GM19395 (cell line): ENCODE results near the gene S100A3.
"Not testable (repeated sequence)": the region's sequence is repeated elsewhere in the genome, so short reads cannot be mapped to it uniquely, and the experiment has no call there.

ENCODE experiments used
- ATAC-seq: cut with Tn5 transposase; IDR thresholded peaks from one replicate; pipeline ENCODE4 v1.9.1; 2021; ENCODE audit warnings: mild to moderate bottlenecking, moderate library complexity; ENCODE audit not compliant: unreplicated experiment

The S100A3 gene, protein sequence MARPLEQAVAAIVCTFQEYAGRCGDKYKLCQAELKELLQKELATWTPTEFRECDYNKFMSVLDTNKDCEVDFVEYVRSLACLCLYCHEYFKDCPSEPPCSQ

GRCh38 chr1:153548722-153549688 lies at the start of gene S100A3:
S100A3 (minus strand) TSS chr1:153549258; CDS start chr1:153548485, 773 bp downstream.
- ATAC-seq, result no peak

GRCh38 chr1:153598309-153599172 lies 49.5 kb upstream of the S100A3 start:
- ATAC-seq, result peak; percentile 97

- no peak for ATAC-seq
Measured at GRCh38 chr1:153597206-153597605, 48.1 kb upstream of the S100A3 start.

- no peak for ATAC-seq
Measured at GRCh38 chr1:153592748-153593147, 43.7 kb upstream of the S100A3 start.

DNA sequence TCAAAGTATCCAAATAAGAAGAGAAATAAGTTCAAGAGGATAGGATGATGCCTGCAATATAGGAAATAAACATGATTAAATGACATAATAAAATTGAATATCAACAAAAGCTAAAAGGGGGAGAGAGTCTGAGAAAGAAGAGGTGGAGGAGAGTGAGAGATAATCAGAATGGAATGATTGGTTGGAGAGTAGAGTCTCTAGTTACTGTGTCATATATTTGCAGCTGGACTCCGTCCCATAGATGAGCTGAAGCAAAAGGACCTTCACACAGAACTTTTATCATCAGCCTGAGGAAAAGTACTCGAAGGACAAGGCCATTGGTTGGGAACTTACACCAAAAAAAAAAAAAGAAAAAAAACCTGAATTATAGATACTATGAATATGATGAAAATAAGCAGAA lies 39.4 kb upstream of the S100A3 start:
- no peak for ATAC-seq

DNA sequence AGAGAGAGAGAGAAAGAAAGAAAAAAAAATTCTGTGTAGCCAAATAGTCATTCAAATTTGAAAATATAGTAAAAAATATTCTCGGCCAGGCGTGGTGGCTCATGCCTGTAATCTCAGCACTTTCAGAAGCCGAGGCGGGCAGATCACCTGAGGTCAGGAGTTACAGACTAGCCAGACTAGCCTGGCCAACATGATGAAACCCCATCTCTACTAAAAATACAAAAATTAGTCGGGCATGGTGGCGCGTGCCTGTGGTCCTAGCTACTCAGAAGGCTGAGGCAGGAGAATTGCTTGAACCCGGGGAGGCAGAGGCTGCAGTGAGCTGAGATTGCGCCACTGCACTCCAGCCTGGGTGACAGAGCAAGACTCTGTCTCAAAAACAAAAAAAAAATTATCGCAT lies 39.0 kb upstream of the S100A3 start:
- not testable (repeated sequence) for ATAC-seq

- ATAC-seq, result no peak
Measured at GRCh38 chr1:153587314-153587713, 38.3 kb upstream of the S100A3 start.

DNA sequence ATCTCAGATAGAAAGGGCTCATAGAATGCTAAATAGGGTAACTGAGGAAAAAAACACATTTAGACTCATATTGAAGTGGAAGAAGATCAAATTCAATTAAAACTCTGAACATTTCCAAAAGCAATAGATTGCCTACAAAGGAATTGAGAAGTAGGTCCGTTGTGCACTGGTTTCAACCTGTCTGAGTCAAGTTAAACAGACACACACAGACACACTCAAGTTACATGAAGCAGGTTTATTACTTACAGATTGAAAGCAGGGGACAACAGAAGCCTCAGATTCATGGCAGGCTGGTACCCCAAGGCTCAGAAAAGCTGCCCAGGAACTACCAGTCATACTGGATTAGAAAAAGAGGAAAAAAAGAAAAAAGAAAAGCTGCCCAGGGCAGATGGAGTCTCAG lies 37.3 kb upstream of the S100A3 start:
- ATAC-seq, result no peak

GRCh38 chr1:153585006-153585405 lies 35.9 kb upstream of the S100A3 start:
- no peak for ATAC-seq

GRCh38 chr1:153583976-153584375 lies 34.9 kb upstream of the S100A3 start:
- ATAC-seq, result no peak

GRCh38 chr1:153583514-153583913 lies 34.5 kb upstream of the S100A3 start:
- not testable (repeated sequence) for ATAC-seq

DNA sequence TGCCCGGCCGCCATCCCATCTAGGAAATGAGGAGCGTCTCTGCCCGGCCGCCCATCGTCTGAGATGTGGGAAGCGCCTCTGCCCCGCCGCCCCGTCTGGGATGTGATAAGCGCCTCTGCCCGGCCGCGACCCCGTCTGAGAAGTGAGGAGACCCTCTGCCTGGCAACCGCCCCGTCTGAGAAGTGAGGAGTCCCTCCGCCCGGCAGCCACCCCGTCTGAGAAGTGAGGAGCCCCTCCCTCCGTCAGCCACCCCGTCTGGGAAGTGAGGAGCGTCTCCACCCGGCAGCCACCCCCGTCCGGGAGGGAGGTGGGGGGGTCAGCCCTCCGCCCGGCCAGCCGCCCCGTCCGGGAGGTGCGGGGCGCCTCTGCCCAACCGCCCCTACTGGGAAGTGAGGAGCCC lies 33.8 kb upstream of the S100A3 start:
- not testable (repeated sequence) for ATAC-seq

- ATAC-seq, result no peak
Measured at GRCh38 chr1:153578936-153579335, 29.9 kb upstream of the S100A3 start.

DNA sequence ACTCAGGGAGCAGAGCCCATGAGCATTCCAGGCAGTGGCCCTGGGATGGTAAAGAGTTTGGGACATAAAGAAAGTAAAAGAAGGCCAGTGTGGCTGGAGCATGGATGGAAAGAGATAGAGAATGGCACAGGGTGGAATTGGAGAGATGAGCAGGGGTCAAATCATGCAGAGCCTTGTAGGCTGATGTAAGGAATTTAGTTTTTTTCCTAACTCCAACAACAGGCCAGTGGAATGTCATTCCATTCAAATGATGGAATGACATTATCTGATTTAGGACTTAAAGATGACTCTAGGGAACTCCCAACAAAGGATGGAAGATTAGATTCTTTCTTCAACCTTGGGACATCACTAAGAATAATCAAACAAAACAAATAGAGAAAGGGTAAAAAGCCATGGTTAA lies 29.4 kb upstream of the S100A3 start:
- ATAC-seq, result no peak

GRCh38 chr1:153577624-153578051 lies 28.6 kb upstream of the S100A3 start:
- ATAC-seq, result no peak

GRCh38 chr1:153577138-153577537 lies 28.1 kb upstream of the S100A3 start:
- no peak for ATAC-seq

DNA sequence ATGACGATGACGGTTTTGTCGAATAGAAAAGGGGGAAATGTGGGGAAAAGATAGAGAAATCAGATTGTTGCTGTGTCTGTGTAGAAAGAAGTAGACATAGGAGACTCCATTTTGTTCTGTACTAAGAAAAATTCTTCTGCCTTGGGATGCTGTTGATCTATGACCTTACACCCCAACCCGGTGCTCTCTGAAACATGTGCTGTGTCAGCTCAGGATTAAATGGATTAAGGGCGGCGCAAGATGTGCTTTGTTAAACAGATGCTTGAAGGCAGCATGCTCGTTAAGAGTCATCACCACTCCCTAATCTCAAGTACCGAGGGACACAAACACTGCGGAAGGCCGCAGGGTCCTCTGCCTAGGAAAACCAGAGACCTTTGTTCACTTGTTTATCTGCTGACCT lies 26.4 kb upstream of the S100A3 start:
- ATAC-seq, result not testable (repeated sequence)

- ATAC-seq, result not testable (repeated sequence)
Measured at GRCh38 chr1:153575081-153575491, 26.0 kb upstream of the S100A3 start.

DNA sequence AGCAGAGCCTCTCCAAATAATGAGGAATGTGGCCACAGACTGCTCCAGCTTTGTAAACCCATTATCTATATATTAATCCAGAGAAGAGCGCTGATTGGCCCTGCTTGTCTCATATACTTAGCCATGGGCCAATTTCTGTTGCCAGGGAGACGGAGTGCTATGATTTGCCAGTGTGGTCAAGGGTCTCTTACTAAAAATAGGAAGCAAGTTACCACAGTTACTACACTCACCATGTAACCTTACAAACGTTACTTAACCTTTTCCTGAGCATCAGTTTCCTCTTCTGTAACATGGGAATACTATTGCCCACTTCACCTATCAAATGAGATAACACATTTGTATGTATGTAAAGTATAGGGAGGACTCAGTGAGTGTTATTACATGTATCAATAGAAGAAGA lies 24.3 kb upstream of the S100A3 start:
- ATAC-seq, result no peak

GRCh38 chr1:153572569-153573015 lies 23.5 kb upstream of the S100A3 start:
- ATAC-seq, result no peak

DNA sequence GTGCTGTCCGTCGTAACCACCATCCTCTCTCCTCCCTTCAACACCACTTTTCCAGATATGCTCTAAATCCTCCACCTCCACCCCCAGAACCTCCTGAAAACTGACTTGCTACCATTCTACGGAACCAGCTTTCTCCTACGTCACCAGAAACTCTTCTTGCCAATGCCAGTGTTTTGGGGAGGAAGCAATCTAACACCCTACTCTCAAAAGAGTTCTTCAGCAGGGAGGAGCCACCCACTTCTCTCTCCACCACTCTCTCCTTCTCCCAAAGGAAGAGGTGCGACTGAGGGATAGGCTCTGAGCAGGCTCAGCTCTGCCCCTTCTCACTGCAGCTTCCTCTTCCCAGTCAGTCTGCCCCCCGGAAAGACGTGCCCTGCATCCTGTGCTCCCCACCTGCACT lies 22.6 kb upstream of the S100A3 start:
- no peak for ATAC-seq
